HFFc6 (cell line): ENCODE data around the gene MTRR. TPM values are rescaled to one million over a fixed set of nuclear protein-coding genes. Genes with fewer than 3 reads are reported as not detected.

Source experiments
- DNase-seq: peaks from one replicate; pipeline ENCODE4 v3.0.0-alpha.2; 2018
- H3K27ac Mint-ChIP-seq: 2 replicates; pipeline ENCODE4 v1.8.0; 2020; ENCODE audit warnings: mild to moderate bottlenecking, mixed read lengths
- H3K27me3 Mint-ChIP-seq: 2 replicates; pipeline ENCODE4 v1.8.0; 2021; ENCODE audit warnings: mild to moderate bottlenecking, moderate library complexity, mixed read lengths; ENCODE audit not compliant: insufficient read depth
- H3K36me3 Mint-ChIP-seq: 2 replicates; pipeline ENCODE4 v1.8.0; 2021; ENCODE audit warnings: low read depth, mixed read lengths
- H3K4me1 Mint-ChIP-seq: 2 replicates; pipeline ENCODE4 v1.8.0; 2020; ENCODE audit warnings: low read depth, mixed read lengths
- H3K4me3 Mint-ChIP-seq: 2 replicates; pipeline ENCODE4 v1.8.0; 2020; ENCODE audit warnings: mild to moderate bottlenecking, moderate library complexity, mixed read lengths
- H3K9me3 Mint-ChIP-seq: 2 replicates; pipeline ENCODE4 v1.8.0; 2020; ENCODE audit warnings: mild to moderate bottlenecking, mixed read lengths
- total RNA-seq, 6 experiments: library from RNA; stranded (reverse); fragmentation: NEBNext Ultra II Directional; extraction: Animal tissue kit (Norgen Biotek cat#: 25700); gene quantifications; 2 replicates in 1 of 6; 3 replicates in 5 of 6; pipeline ENCODE4 v1.2.3, GENCODE V29; 2021
- TF ChIP-seq, protein P1 (sequence below): fragments of 200-600 bp; sonication (generic); IDR thresholded peaks from 2 replicates; pipeline ENCODE4 v1.5.0; 2021; ENCODE audit warnings: antibody characterized with exemption, mild to moderate bottlenecking

The MTRR gene
- total RNA-seq, 6 experiments from 2014 or later: 33.8 to 44.1 (median 37.0) TPM

DNA sequence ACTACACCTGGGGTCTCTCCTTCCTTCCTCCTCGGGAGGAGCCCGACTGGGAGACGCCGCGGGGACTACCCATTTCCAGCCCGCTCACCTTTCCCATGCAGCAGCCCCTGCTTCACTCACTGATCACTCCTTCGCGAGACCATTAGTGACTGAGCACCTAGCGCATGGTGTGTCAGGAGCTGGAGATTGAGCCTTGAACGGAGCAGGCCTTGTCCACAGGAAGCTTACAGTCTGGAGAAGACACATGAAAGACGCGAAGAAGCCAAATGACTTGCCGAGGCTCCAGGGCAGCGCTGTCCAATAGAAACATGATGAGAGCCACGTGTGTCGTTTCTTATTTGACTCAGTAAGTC is 17.7 kb upstream of the MTRR start:
- H3K27ac Mint-ChIP-seq: no peak overlapping the region
- H3K4me3 Mint-ChIP-seq: peak overlapping the region; percentile 54; the same call in 1 of the 2 replicates
- peaks cover 38% of the 10 kb centered on the region for H3K27me3 Mint-ChIP-seq
- no peaks in the 10 kb centered on the region for H3K4me1 Mint-ChIP-seq
- TF ChIP-seq, protein P1, sequence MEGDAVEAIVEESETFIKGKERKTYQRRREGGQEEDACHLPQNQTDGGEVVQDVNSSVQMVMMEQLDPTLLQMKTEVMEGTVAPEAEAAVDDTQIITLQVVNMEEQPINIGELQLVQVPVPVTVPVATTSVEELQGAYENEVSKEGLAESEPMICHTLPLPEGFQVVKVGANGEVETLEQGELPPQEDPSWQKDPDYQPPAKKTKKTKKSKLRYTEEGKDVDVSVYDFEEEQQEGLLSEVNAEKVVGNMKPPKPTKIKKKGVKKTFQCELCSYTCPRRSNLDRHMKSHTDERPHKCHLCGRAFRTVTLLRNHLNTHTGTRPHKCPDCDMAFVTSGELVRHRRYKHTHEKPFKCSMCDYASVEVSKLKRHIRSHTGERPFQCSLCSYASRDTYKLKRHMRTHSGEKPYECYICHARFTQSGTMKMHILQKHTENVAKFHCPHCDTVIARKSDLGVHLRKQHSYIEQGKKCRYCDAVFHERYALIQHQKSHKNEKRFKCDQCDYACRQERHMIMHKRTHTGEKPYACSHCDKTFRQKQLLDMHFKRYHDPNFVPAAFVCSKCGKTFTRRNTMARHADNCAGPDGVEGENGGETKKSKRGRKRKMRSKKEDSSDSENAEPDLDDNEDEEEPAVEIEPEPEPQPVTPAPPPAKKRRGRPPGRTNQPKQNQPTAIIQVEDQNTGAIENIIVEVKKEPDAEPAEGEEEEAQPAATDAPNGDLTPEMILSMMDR: no peak
- DNase-seq: no peak
- H3K9me3 Mint-ChIP-seq: no peaks in the 10 kb centered on the region
- H3K36me3 Mint-ChIP-seq: no peaks in the 10 kb centered on the region

DNA sequence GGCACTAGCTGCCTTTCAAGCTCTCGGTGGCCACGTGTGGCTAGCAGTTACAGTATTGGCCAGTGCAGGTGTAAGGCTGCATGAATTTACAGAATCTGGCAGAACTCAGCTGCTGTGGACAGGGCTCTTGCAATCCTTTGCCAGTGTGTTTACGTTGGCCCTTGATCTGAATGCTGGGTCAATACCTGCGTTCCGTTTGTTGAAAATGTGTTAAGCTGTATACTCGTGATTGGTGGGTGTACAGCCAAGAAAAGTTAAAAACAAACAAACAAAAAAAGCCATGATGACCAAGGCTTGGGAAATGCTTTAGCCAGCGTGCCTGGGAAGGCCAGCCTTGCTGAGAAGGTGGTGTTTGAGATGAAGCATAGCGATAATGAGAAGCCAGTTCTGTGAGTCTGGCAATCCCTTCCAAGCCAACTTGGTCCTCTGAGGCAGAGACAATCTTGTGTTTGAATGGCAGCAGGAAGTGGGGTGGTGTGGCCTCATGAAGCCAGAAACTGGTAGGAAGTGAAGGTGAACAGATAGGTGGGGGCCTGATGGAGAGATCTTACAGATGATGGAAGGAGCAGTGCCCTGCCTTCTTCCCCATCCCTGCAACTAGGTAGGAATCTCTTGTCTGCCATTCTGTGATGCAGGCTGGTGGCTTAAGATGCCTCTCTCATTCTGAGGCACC is 17.2 kb upstream of the MTRR start:
- Mint-ChIP-seq H3K9me3 (no peaks in the 10 kb centered on the region), H3K4me3 (no peak overlapping the region), H3K27ac (no peak overlapping the region), H3K36me3 (no peaks in the 10 kb centered on the region), H3K4me1 (no peaks in the 10 kb centered on the region), H3K27me3 (peaks cover 33% of the 10 kb centered on the region)
- TF ChIP-seq, protein P1: no peak
- DNase-seq: no peak

DNA sequence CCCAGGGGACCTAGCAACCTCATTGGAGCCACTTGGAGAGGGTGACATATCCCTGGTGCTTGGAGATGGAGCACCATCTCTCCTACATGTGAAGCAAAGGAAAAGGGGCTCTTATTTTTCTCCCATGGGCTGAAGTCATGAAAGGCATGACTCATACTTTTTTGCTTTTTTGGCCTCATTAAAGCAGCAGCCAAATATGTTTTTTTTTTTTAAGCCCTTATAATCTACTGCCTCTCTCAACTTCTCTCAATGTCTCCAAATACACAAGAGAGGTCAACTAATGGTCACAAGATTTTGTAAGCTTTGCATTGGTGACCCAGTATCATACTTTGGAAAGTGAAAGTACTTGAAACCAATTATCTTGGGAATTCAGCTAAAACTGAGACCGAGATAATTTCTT is 16.4 kb upstream of the MTRR start:
- DNase-seq: no peak
- Mint-ChIP-seq H3K36me3 (no peaks in the 10 kb centered on the region), H3K4me3 (no peak overlapping the region), H3K27me3 (peaks cover 30% of the 10 kb centered on the region), H3K27ac (no peak overlapping the region), H3K9me3 (no peaks in the 10 kb centered on the region), H3K4me1 (no peaks in the 10 kb centered on the region)
- TF ChIP-seq, protein P1: no peak

DNA sequence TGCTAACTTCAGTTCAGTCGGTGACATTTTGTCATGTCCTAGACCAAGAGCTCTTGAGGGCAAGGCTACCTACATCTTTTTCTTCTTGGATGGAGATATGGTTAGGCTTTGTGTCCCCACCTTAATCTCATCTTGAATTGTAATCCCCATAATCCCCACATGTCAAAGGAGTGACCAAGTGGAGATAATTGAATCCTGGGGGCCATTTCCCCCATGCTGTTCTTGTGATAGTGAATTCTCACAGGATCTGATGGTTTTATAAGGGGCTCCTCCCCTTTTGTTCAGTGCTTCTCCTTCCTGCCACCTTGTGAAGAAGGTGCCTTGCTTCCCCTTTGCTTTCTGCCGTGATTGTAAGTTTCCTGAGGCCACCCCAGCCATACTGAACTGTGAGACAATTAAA is 16.0 kb upstream of the MTRR start:
- TF ChIP-seq, protein P1: no peak
- no peak overlapping the region for H3K27ac Mint-ChIP-seq
- H3K27me3 Mint-ChIP-seq: peaks cover 30% of the 10 kb centered on the region
- H3K36me3 Mint-ChIP-seq: no peaks in the 10 kb centered on the region
- no peak for DNase-seq
- no peak overlapping the region for H3K4me3 Mint-ChIP-seq
- H3K4me1 Mint-ChIP-seq: peaks cover 2% of the 10 kb centered on the region
- no peaks in the 10 kb centered on the region for H3K9me3 Mint-ChIP-seq

DNA sequence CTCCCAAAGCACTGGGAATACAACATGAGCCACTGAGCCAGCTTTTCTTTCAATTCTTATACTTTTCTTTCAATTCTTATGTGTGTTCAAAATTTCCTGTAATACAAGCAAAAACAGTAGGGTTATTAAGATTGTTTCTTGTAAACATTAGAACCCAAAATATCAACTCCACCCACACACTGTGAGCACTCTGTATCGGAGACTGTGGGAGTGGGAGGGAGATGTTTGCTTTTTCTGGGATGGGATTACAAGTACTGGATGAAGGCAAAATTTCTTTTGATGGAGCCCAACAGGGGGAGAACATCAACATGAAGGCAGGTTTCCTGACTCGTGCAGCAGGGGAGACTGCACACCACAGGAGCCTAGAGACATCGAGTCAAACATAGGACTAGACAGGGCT is 13.3 kb upstream of the MTRR start:
- TF ChIP-seq, protein P1: no peak
- Mint-ChIP-seq H3K9me3 (no peaks in the 10 kb centered on the region), H3K4me3 (no peak overlapping the region), H3K27ac (no peak overlapping the region), H3K4me1 (peaks cover 11% of the 10 kb centered on the region), H3K27me3 (peaks cover 14% of the 10 kb centered on the region), H3K36me3 (peaks cover 5% of the 10 kb centered on the region; the same call in 1 of the 2 replicates)
- DNase-seq: no peak
